GM19238 (cell line): ENCODE data around the gene EED.
"Not testable (repeated sequence)": the region's sequence is repeated elsewhere in the genome, so short reads cannot be mapped to it uniquely, and the experiment has no call there.

Source experiments
- DNase-seq: peaks from one replicate; pipeline ENCODE4 v3.0.0; 2011; ENCODE audit warnings: low spot score; ENCODE audit not compliant: insufficient read length

Gene EED

DNA sequence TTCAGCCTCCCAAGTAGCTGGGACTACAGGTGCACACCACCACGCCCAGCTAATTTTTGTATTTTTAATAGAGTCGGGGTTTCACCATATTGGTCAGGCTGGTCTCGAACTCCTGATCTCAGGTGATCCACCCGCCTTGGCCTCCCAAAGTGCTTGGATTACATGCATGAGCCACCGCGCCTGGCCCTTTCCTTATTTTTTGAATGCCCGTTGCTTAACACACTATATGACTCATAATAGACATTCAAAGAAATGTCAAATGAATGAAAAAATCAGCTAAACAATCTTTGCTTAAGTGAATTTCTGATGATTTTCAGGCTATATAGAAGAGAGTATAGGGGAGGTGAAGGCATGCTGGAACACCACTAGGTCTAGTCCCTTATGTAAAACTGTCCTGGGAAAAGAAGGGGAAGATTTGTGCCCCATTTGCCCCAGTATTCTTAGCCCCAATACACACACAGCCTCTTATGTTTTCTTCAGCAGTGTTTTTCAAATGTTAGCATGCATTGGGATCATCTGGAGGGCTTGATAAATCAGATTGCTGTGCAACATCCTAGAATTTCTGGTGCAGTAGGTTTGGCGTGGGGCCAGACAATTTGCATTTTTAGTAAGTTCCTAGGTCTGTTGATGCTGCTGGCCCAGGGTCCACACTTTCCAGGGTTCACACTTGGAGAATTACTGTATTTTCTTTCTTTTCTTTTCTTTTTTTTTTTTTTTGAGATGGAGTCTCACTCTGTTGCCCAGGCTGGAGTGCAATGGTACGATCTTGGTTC is 45.1 kb downstream of the EED start:
- DNase-seq: not testable (repeated sequence)

DNA sequence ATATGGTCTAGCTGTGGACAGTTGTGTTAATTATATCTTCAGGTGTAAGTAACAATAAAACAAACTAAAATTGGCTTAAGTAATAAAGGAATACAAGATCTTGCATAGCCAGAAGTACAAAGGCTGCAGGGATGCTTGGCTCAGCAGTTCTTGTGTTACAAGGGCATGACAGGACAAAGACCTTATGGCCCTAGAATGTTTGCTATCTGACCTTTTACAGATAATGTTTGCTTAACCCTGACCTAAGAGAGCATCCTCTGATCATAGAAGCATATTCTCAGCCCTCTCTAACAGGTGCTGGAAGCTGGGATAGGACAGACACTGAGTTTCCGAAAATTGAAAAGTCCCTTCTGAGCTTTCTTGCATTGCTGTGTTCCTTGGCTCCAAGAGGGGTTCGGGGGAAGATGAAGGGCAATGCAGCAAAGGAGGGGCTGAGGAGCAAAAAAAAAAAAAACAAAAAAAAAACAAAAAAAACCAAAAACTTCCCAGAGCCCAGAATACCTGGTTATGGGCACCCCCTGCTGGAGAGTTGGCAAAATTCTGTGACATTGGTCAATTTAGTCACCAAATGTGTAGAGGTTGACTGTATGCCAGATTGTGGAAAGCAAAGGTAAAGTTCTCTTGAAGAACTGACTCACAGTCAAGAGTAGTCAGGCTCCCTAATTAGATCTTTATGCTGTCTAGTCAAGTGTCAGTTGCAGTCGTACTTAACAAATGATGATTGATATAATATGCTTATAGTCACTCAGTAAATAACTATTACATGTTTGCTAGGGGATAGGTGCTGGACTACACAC is 47.1 kb downstream of the EED start:
- DNase-seq: peak; percentile 13

DNA sequence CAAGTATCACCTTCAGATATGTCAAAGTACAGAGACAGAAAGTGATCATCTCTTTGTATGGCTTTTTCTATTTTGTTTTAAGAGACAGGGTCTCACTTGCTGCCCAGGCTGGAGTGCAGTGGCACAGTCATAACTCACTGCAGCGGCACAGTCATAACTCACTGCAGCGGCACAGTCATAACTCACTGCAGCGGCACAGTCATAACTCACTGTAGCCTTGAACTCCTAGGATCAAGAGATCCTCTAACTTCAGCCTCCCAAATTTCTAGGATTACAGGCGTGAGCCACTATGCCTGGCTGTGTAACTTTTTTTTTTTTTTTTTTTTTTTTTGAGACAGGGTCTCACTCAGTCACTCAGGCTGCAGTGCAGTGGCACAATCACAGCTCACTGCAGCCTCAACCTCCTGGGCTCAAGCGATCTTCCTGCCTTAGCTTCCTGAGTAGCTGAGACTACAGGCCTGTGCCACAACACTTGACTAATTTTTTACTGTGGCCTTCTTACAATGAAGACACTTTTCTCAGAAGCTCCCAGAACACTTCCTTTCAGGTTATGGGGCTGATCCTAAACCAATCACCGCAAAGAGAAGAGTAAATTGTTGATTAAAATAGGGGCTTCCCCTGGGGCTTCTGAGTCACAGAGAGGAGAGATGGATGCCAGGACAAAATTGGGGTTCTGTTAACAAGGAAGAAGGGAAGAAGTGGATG is 48.5 kb downstream of the EED start:
- no peak for DNase-seq

DNA sequence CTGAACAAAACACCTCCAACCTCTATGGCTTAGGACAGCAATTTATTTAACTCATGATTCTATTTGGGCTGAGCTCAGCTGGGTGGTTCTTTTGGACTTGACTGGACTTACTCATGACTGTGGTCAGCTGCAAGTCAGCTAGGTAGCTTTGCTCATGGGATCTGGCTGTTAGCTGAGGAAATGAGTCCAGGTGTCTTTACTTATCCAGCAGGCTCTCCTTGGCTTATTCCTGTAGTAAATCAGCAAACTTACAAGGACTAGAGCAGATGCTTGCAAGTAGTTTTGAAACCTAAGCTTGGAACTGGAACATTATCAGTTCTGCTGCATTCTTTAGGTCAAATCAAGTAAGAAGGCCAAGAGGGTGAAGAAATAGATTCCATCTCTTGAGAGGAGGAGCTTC is 49.5 kb downstream of the EED start:
- DNase-seq: no peak

DNA sequence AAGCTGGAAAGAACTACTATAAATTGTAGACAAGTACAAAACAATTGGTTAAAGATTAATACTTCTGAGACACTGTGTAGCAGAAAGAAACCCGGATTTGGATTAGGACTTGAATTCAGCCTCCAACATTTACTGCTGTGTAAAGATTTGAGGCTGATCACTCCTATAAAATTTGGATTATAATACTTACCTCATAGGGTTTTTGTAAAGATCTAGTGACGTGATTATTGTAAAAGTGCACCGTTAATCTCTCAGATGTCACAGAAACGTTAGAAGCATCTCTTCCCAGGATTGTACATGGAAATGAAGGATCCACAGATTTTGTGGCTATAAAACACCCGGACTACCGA is 57.2 kb downstream of the EED start:
- no peak for DNase-seq

DNA sequence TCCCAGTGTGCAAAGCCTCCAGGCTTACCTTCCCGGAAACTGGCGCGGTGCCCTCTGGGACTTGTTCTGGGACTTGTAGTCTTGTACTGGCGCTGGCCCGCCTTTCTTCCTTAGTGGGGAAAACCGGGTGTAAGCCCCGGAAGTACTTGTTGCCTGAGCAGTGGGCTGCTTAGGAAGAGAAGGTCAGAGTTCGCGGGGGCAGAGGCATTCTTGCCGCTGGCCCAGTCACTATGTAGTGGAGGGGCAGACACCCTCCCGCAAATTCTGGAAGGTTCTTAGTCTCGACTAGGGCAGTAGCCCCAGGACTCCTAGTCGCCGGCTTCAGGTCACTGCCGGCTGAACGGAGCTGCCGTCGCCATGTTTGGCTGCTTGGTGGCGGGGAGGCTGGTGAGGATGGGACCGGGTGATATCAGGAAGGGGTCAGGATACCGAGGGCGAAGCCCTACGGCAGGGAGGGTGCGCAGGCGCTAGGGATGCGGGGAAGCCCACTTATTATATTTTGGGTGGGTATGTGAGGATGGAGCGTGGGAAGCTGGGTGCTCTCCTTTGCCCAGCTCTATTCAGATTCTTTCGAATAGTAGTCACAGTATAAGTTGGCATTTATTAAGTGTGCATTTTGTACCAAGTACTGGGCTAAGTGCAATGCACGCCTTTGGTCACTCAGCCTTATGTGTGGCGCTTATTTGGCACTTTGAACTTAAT is 57.7 kb downstream of the EED start, which contains the start of gene HIKESHI:
Gene HIKESHI, plus strand, starts transcription at position 149 of the 702 bp plus-strand sequence. Its CDS starts 209 bp downstream, at position 358.
- DNase-seq: peak; percentile 58

DNA sequence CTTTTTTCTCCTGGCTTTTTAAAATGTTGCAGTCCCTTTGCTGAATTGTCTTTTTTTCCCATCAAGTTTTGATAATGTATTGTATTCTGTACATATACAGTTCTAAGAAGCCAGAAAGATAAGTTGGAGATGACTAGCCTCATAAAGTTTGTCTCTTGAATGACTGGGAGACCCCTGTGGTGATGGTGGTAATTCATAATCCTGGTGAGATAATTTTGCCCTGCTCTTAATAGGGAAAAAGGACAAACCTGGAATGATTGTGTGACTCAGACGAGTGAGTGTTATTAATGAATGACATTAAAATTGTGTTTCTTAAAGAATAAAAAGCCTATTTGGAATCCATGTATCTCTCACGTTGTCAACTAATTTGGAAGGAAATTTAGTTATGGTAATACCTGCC is 58.7 kb downstream of the EED start:
- no peak for DNase-seq

DNA sequence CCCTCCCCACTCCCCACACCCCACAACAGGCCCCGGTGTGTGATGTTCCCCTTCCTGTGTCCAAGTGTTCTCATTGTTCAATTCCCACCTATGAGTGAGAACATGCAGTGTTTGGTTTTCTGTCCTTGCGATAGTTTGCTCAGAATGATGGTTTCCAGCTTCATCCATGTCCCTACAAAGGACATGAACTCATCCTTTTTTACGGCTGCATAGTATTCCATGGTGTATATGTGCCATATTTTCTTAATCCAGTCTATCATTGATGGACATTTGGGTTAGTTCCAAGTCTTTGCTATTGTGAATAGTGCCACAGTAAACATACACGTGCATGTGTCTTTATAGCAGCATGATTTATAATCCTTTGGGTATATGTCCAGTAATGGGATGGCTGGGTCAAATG is 64.2 kb downstream of the EED start:
- DNase-seq: not testable (repeated sequence)

DNA sequence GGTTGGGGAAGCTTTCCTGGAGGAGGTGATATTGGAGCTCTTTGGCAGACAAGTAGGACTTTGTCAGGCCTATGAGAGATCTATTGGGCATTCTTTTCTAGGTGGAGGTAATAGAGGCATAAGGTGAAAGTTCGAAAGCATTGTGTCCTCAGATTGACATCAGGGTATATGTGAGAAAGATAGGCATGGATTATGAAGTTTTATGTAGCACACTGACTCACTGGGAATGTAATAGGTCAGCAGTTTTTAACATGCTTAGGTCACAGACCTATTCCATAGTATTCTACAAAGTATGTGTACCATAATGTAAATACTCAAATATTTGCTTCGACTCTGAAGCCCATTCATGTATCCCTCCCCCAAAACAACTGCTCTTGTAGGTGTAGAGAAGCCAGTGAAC is 69.2 kb downstream of the EED start:
- no peak for DNase-seq

DNA sequence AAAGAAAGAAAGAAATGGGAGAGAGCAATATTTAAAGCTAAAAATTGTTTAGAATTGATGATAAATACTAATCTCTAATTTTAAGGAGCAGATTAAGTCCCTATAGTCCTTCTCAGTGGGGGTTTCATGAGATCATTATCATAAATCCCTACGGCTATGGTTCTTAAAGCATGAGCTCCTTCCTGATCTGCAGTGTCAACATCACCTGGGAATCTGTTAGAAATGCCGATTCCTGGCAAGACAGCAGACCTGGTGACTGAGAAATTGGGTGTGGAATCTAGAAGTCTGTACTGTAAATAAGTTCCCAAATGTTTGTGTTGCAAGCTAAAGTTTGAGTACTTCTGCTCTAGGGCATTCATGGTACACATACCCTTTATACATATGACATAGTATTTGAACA is 70.1 kb downstream of the EED start:
- no peak for DNase-seq
